TTC549 (cell line): Measurements from ENCODE around the gene CYB561.

ENCODE experiments used
- FAIRE-seq: peaks from 2 replicates; lab custom pipeline; 2012; peaks lifted over from hg19 to GRCh38; lab: Jason Lieb, UNC

CYB561 gene

DNA sequence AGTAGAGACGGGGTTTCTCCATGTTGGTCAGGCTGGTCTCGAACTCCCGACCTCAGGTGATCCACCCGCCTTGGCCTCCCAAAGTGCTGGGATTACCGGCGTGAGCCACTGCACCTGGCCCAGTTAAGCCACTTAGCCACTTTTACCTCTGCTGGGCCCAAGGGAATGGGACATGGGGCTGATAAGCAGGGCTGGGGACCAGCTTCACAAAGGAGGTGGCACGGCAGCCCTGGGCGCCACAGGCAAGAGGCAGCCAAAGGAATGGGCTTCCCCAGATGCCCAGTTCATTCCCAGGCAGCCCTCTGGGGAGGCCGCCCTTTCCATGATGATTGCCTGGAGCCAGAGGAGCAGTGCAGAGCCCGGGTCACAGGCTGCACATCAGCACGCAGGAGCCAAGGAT lies 5.0 kb upstream of the CYB561 start:
- FAIRE-seq = no peak

DNA sequence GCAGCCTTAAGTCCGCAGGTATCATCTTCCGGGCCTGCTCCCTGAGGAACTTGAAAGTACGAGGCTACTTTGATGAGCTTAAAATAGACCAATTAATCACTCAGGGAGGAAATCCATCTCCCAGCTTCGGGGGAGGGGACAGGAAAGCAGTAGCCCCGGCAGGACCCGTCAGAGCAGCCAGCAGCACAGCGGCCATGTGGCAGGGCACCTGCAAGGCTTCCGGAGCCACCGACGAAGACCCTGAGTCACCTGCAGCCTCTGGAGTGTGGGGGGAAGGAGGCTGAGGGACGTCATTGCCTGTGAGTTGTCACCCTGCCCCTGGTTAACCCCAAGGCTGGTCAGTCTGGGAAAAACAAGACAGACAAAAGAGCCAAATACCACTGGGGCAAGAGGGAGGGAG lies 4.4 kb upstream of the CYB561 start:
- no peak for FAIRE-seq

DNA sequence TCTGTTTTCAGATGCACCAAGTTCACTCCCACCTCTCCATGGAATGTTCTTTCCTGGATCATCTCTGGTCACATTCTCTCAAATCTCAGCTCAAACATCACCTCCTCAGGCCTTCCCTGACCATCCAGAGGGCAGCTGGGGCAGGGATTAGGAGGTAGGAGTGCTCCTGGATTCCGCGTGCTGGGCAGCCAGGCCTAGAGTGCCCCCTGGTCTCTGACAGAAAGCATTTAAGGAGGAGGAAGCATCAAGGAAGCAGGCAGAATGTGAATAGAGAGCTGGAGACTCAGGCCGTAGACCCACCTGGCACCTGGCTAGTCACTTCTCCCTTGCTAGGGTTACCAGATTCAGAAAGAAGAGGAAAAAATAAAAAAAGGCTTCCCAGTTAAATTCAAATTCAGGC lies 2.5 kb upstream of the CYB561 start:
- no peak for FAIRE-seq

DNA sequence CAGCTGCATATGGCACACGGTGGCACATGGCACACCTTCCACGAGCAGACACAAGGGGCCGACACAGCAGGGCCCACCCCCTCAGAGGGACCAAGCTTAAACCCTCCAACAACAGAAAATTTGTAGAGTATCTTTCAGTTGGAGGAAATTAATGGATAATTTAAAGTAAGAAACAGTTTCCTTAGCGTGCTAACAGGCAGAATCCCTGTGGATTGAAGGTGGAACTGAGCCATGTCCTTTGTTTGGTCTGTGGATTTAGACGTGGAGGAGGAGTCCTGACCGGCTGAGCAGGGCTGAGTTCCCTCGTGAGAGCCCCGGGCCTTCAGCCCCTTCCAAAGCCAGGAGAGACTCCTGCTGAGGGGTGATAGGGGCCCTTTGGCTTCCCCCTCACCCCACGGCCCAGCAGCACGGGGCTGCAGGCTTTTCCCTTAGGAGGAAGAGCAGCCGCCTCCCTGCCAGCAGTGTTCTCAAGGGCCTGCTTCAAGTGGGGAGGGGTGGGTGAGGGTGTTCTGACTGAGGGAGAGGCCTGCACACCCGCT lies 1.4 kb upstream of the CYB561 start:
- no peak for FAIRE-seq

DNA sequence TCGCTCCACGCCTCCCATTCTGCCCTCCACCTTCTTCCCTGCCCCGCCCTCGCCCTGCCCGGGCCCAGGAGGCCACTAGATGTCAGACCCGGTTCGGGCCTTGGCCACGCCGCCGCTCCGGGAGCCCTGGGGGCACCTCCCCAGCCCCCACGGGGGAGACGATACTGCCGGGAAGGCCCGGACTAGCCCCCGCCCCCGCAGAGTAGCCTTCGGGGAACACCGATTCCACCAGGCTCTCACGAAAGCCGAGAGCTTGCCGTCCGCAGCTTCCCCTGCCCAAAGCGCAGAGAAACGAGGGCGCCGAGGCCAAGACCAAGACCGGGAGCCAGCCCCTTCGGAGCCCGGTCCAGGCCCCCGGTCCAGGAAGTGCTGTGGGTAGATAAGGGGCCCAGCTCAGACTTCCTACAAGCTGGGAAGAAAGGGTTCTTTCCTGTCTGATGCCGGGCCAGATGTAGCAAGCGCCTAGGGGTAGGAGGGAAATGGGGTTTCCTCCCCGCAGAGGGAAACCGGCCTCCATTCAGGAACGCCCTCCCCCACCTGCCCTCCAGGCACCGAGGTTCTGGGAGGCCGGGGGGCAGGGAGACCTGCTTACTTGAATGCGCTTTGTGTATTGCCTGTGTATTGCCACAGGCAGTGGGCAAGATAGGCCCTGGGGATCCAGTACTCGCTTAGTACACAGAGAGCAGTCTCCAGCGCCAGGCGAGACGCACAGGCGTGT lies 806 bp upstream of the CYB561 start:
- no peak for FAIRE-seq

DNA sequence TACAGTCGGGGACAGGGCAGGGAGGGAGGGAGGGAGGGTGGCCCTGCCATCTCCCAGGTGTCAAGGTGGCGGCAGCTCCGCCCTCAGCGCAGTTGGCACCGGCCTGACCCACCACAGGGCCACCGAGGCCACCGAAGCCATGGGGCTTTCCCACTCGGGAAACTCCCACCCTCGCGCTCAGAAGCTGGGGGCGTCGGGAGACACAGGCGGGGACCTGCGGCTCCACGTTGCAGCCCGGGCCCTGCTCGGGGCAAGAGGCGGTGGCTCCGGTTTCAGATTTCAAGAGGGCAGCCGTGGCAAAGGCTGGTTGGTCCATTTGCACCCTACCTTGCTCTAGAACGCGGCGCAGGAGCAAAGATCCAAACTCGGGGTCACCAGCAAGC lies 544 bp downstream of the CYB561 start:
- no peak for FAIRE-seq

DNA sequence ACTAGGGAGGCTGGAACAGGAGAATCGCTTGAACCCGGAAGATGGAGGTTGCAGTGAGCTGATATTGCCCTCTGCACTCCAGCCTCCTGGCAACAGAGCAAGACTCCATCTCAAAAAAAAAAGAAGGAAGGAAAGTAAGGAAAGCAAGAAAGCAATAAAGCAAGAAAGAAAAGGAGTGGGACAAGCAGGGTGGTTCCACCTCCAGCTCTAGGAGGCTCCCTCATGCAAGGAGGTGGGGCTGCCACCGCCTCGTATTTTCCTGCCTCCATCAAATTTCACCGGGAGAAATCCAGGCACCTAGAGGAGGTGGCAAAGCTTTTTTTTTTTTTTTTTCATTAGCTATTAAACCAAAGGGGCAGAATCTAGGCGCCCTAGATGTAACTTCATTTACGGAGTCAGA lies 1.0 kb downstream of the CYB561 start:
- no peak for FAIRE-seq

DNA sequence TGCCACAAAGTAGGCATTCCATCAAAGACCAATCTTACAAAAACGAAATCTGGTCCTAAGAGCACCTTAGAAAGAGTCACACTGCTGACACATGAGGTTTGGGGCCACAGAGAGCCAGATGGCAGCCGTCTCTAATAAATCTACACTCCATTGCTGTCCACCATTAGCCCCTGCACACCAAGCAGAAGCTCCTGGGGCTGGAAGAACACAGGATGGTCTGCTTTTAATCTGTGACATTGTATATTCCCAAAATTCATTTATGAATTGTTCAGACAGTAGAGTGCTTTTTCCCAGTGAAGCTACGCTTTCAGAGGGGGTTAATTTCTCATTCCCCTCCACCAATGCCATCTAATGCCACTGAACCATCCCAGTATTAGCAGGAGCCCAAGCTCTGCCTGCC lies 1.6 kb downstream of the CYB561 start:
- no peak for FAIRE-seq

DNA sequence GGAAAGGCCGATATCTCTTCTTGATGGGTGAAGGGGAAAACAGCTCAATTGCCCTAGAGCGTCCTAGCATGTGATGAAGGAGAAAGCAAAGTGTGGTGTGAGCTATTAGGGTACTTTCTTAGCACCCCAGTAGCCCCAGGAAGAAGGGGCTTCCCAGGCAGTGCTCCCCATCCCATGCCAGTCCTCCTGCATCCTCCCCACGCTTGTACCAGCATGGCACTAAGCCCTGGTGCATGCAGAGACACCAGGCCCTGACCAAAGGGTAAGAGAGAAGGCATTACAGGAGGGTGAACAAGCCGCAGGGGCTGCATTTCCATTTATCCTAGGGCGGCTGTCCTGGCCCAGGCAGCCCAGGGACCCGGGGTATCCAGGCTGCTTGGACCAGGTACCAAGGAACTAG lies 3.1 kb downstream of the CYB561 start:
- no peak for FAIRE-seq

DNA sequence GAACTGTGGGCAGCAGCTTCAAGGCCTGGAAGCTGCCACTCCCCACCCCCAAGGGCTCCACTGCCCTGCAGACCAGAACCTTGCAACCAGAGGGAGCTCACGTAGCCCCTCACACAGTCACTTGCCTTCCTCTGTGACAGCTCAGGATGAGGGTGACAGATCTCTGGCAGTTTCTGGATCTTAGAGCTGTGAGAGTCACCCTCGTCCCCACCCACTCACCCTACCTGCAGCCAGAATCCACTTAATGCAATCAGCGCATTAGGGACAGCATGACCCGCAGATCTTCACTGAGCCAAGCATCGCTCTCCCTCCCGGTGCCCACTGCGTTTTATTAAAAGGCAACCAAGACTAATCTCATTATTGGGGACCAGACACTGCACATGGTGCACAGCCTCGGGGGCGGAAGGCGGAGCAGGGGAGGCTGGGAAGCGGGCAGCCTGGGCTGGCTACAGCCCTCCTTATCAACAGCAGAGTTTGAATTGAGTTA lies 3.5 kb downstream of the CYB561 start:
- no peak for FAIRE-seq

DNA sequence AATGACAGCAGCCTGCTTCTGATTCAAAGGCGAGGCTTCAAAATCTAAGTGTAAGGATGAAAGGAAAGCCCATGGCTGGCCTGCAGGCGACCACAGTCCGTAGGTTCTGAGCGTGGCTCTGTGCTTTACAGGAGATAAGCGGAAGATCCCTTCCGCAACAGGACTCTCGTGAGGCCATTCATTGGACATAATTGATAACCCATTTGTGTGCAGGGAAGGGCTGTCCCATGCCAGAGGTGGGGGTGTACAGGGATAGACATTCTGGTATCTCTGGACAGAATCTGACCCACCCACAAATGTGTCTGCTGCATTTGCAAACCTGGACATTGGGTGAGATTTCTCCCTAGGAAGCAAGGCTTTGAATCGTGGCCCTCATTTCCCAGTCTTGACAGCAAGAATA lies 4.0 kb downstream of the CYB561 start:
- no peak for FAIRE-seq

DNA sequence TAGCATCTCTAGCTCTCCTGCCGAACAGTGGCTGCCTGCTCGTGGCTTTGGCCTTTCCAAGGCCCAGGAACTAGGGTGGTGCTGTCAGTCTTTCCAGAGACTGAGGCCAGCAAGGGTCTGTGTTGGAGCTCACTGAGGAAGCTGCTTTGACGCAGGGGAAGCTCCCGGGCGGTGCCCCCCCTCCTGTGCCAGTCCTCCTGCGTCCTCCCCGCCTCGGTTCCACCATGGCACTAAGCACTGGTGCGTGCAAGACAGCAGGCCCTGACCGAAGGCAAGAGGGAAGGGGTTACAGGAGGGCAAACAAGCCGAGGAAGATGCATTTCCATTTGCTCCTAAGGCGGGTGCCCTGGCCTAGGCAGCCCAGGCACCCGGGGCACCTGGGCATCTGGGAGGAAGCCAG lies 4.5 kb downstream of the CYB561 start:
- no peak for FAIRE-seq

DNA sequence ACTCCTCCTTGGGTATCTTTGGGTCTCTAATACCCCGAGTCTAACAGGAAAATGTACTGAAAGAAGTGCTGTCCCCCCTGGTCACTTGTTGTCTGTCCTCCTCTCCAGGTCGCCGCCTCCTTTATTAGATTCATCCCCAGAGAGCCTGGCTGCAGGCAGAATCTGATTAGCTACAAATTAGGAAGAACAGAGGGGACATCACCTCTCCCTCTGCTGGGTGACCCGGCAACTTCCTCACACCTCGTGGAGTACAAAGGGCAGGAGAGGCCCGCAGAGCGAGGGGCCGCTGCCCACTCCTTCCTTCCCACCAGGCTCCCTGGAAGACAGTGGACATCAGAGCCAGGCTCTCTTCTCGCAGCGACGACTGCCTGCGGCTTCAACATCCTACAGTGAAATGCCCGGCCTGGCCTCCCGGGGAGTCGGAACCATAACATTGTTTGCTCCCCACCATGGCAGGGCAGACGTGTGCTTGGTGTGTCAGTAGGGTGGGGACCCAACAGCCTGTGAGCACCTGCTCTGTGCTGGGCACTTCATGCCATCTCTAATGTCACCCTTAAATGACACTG lies 5.3 kb downstream of the CYB561 start:
- FAIRE-seq = no peak

DNA sequence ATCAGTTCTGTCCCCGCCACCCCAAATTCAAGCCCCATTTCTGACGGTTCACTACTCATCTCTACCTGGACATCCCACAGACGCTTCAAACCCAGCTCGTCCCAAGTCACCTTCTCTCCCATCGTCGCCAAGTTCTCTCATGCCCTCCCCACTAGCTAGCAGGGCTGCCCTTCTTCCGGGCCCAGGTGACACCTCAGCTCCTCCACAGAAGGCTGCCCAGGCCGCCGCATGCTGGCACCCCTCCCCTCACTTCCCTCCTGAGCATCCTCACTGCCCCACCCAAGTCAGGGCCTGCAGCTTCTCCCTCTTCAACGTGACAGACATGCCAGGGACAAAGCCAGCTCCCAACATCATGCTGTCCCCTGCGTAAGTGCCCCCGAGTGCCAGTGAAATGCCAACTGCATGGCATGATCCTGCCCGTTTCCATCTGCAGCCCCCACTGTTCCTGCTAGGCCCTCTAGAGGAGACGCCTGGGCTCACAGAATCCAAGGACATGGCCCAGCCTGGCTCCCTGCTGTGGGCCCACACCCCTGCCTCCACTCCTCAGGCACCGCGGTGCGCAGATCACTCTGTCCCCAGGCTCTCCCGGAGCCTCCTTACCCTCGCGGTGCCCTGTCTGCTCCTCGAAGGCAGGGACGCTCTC lies 5.9 kb downstream of the CYB561 start:
- FAIRE-seq = no peak

DNA sequence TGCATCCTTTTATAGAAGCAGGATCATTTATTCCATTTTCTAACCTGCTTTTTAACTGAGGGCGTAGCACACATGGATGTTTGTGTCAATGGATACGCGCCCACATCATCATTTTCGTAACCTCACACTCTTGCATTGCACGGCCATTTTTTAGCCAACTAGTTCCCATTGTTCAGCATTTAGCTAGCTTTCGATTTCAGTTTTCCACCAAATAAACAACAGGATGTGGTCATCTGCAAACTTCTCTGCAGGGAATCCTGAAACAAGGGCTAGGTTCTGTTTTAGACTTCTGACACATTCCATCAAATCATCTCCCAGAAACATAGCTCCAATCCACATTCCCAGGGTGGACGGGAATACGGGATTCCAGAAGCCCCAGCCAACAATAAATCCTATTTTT lies 6.4 kb downstream of the CYB561 start:
- no peak for FAIRE-seq

DNA sequence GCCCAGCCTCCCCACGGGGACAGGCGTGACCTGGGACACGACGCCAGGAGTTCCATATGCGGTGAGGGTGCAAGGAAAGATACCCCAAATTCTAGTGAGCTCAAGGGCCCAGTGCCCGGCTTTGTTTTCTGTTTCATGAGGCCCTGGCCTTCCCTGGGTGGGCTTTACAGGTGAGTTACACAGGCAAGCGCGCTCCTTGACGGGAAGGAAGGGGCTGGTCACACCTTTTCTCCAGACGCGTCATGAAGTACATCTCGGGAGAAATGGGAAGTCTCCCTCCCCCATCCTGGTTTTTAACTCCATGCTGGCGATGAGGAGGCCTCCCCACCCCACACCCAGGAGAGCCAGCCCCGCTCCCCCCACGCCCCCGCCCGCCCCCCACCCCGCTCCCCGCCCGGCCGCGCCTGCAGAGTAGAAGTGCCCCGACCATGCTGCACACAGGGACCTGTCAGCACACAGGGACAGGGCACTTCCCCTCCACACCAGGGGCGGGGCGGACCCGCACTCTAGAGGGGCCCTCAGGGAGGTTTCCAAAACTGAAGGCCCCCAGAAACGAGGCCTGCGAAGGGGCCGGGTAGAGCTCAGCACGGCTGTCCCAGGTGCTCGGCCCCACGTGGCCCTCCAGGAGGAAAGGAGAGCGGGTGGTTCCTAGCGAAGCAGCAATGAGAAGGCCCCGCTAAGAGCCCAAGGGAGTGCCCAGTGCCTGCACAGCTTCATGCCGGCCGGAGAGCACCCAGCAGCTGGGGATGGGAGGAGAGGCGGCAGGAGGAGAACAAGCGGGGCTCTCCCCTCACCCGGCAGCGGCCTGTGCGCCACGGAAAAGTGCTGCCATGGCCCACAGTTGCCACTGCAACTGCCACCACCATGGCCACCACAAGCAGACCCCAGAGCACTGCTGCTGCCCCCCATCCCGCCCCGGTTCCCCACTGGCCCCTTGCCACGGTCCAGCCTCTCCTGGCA lies 7.7 kb downstream of the CYB561 start:
- FAIRE-seq = no peak

DNA sequence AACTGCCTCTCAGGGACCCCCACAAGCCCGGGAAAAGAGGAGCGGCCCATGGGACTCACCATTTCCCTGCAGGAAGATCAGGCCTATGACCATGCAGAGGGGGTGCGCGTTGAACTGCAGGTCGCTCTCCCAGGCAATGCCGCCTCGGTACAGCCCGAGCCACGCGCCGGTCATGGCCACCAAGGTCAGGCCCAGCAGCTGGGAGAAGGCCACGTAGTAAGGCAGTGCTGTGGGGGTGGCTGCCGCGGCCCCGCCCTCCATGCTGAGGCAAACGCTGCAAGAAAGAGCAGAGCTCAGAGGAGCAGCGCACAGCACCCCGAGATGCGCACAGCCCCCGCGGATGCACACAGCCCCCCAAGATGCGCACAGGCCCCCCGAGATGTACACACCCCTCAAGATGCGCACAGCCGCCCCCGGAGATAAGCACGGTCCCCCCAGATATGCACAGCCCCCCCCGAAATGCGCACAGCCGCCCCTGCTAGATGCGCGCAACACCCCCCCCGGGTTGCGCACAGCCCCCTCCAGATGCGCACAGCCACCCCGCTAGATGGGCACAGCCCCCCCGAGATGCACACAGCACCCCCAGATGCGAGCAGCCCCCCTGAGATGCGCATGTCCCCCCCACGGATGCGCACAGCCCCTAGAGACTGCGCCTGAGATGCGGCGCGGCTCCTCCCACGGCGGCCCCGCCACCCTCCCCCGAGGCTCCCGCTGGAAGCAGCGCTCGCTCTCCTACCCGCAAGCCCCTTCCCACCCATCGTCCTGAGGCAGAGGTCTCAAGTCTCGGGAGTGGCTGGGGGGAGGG lies 8.6 kb downstream of the CYB561 start:
- FAIRE-seq = no peak

DNA sequence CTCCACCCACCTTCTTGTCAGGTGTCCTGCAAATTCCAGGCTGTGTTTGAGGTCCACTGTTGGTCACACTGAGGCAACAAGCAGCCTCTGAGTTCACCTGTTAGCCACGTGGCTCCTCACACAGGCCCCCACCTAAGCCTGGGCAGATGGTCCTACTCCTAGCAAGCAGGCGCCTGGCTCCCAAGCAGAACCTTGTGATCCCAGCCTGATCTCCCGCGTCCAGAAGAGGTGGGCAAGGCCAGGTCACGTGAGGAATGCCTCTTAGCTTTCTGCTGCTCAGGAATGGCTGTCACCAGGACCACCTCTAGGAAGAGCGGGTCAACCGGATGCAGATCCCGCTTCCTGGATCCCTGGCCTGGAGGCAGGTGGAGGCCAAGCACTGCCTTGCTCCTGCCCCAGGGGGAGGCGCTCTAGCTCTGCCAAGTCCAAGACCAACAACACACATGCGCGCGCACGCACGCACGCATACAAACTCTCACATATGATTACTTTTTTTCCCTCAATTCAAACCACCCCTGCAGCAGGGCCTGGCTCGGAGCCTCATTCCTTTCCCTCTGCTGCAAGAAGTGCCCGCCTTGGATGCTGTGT lies 9.5 kb downstream of the CYB561 start:
- FAIRE-seq = no peak

DNA sequence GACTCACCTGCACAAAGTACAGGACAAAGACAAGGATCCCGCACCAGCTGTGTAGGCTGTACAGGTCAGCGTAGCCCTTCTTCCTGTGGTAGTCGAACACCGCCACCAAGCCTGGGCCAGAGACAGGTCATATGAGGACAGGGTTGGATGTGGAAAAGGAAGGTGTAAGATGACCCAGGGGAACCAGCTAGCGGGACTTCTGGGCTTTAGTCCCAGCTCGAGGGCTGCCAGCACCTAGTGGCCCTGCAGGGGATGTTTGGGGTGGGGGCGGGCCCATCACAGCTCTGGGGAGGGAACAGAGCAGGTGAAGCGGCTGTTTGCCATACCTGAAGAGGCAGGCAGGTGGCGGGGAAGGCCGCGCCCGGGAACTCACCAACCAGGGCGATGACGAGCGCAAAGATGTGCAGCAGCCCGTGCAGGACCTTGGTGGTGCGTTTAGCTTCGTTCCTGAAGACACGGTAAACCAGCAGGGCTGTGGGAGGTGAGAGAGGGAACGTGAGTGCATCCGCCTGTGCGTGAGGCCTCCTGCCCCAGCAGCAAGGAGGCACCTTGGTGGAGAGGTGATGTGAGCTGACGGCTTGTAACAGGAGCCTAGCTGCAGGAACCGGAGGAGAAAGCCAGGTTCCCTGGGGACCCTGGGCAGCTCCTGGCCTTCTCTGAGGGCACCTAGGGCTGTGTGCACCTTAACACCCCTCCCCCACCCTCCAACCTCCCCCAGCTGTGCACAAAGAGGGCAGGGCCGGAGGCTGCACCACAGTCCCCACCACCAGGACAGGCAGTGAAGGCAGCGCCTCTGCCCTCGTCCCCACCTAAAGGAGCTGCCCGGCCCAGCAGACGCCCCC lies 10.2 kb downstream of the CYB561 start:
- no peak for FAIRE-seq

DNA sequence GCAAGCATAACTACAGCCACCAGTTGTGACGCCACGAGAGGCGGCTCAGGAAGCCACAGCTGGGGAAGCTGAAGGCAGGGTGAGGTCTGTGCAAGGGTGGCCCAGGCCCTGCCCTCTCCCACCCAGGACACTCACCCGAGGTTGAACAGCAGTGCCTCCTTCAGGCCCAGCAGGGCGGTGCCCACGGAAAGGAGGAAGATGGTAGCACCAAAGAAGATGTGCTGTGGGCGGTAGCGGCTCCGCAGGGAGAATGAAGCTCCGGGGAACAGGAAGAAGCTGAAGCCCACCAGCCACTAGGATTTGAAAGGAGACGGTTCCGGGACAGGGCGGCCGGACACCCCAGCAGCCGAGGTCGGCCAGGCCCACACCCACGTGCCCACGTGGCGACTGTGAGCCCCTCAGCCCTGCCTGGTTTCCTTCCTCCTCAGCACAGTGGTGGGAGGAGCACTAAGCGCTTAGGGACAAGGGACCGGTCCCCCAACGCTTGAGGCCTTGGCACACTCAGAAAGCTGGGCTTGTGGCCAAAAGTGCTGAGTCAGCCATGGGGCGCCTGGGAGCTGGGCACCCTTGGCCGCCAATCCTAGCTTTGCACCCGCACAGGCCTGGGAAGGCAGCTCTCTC lies 11.0 kb downstream of the CYB561 start:
- FAIRE-seq = no peak
